Measurements from ENCODE around the gene TLX2. TPM values are rescaled to one million over a fixed set of nuclear protein-coding genes. Genes with fewer than 3 reads are reported as not detected.
A peak's percentile ranks its signal among the peaks of the same experiment; 100 is the strongest.

The TLX2 gene
- total and polyA plus RNA-seq, 2 of the 13 experiments (the other 11 are each of a cell fraction or from before 2014, with no cell fraction given), result 0.05 to 0.20 TPM

DNA sequence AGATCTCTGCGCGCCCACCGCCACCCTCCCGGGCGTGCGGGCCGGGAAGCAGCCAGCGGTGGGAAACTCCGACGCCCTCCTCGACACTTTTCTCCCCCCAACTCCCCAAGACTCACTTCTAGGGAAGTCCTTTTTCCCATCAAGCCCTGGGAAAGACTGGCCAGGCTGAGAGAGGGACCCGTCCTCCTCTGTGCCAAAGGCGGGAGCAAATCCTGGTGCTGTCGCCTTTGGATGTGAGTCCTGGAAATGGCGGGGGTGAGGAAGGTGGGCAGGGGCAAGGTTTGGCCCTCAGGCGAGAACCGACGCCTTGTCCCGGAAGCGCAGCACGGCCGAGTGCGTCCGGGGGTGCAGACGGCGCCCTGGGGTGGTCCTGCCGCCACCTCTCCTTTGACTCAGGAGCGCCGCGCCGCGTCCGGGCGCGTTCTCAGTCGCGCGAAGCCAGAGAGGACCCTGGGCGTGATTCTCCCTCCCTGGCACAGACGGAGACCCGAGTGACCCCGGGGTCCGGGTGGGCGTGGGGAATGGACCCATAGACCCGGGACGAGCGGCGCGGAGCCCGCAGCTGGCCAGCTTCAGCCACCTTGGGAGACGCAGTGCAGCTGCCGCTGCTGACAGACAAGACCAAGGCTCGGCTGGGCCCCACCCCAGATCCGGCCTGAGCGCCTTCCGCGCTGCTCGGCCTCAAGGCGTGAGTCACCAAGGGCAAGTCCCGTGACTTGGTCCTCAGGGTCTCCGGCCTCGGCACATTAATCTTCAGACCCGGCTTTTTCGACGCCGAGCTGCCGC is 11.3 kb upstream of the TLX2 start (continued):
- TF ChIP-seq, protein P1, sequence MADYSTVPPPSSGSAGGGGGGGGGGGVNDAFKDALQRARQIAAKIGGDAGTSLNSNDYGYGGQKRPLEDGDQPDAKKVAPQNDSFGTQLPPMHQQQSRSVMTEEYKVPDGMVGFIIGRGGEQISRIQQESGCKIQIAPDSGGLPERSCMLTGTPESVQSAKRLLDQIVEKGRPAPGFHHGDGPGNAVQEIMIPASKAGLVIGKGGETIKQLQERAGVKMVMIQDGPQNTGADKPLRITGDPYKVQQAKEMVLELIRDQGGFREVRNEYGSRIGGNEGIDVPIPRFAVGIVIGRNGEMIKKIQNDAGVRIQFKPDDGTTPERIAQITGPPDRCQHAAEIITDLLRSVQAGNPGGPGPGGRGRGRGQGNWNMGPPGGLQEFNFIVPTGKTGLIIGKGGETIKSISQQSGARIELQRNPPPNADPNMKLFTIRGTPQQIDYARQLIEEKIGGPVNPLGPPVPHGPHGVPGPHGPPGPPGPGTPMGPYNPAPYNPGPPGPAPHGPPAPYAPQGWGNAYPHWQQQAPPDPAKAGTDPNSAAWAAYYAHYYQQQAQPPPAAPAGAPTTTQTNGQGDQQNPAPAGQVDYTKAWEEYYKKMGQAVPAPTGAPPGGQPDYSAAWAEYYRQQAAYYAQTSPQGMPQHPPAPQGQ (CRISPR knock-in tag; IDR thresholded peaks at IDR 0.05; ENCODE audit: borderline replicate concordance), result no peak
- TF ChIP-seq, protein P2, sequence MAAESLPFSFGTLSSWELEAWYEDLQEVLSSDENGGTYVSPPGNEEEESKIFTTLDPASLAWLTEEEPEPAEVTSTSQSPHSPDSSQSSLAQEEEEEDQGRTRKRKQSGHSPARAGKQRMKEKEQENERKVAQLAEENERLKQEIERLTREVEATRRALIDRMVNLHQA (CRISPR knock-in tag; IDR thresholded peaks at IDR 0.05), result no peak
- TF ChIP-seq ATAD3A (CRISPR knock-in tag; IDR thresholded peaks at IDR 0.05) (no peak), KLF16 (CRISPR knock-in tag; IDR thresholded peaks at IDR 0.05) (peak in 1 of 2 experiments; percentile 23; a peak in 1 of 4 replicates), MAFF (IDR thresholded peaks at IDR 0.05; ENCODE audit: low read depth, low read length) (no peak), POLR2G (IDR thresholded peaks at IDR 0.05; ENCODE audit: low read depth, low read length) (peak; percentile 79), FOXK1 (CRISPR knock-in tag; IDR thresholded peaks at IDR 0.05; ENCODE audit: borderline replicate concordance, low read depth) (0 out of 2 replicates have a peak, but pooled peaks have one; percentile 15), U2AF2 (IDR thresholded peaks at IDR 0.05; ENCODE audit: low read depth, low read length) (no peak; the same call in 1 of the 2 replicates), CEBPB (IDR thresholded peaks at IDR 0.05; ENCODE audit: borderline replicate concordance, low read depth, low read length) (no peak), ZNF567 (CRISPR knock-in tag; IDR thresholded peaks at IDR 0.05; ENCODE audit: borderline replicate concordance) (no peak; the same call in 1 of the 2 replicates), THAP11 (CRISPR knock-in tag; IDR thresholded peaks at IDR 0.05) (peak; percentile 44), NFKBIZ (CRISPR knock-in tag; IDR thresholded peaks at IDR 0.05) (peak; percentile 14; the same call in 1 of the 2 replicates), MAFG (CRISPR knock-in tag; IDR thresholded peaks at IDR 0.05) (no peak), ESRRA (CRISPR knock-in tag; IDR thresholded peaks at IDR 0.05; ENCODE audit: low read depth) (peak; percentile 66; the same call in 1 of the 2 replicates), ZNF235 (CRISPR knock-in tag; IDR thresholded peaks at IDR 0.05; ENCODE audit: borderline replicate concordance) (peak; percentile 54; the same call in 1 of the 2 replicates), ZNF44 (CRISPR knock-in tag; IDR thresholded peaks at IDR 0.05) (0 out of 2 replicates have a peak, but pooled peaks have one; percentile 10)
- TF ChIP-seq, protein P3, sequence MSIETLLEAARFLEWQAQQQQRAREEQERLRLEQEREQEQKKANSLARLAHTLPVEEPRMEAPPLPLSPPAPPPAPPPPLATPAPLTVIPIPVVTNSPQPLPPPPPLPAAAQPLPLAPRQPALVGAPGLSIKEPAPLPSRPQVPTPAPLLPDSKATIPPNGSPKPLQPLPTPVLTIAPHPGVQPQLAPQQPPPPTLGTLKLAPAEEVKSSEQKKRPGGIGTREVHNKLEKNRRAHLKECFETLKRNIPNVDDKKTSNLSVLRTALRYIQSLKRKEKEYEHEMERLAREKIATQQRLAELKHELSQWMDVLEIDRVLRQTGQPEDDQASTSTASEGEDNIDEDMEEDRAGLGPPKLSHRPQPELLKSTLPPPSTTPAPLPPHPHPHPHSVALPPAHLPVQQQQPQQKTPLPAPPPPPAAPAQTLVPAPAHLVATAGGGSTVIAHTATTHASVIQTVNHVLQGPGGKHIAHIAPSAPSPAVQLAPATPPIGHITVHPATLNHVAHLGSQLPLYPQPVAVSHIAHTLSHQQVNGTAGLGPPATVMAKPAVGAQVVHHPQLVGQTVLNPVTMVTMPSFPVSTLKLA (IDR thresholded peaks at IDR 0.05), result no peak
- TF ChIP-seq, protein P4, sequence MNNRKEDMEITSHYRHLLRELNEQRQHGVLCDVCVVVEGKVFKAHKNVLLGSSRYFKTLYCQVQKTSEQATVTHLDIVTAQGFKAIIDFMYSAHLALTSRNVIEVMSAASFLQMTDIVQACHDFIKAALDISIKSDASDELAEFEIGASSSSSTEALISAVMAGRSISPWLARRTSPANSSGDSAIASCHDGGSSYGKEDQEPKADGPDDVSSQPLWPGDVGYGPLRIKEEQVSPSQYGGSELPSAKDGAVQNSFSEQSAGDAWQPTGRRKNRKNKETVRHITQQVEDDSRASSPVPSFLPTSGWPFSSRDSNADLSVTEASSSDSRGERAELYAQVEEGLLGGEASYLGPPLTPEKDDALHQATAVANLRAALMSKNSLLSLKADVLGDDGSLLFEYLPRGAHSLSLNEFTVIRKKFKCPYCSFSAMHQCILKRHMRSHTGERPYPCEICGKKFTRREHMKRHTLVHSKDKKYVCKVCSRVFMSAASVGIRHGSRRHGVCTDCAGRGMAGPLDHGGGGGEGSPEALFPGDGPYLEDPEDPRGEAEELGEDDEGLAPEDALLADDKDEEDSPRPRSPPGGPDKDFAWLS (CRISPR knock-in tag; IDR thresholded peaks at IDR 0.05; ENCODE audit: borderline replicate concordance), result no peak; the same call in 1 of the 2 replicates
- TF ChIP-seq, protein P5, sequence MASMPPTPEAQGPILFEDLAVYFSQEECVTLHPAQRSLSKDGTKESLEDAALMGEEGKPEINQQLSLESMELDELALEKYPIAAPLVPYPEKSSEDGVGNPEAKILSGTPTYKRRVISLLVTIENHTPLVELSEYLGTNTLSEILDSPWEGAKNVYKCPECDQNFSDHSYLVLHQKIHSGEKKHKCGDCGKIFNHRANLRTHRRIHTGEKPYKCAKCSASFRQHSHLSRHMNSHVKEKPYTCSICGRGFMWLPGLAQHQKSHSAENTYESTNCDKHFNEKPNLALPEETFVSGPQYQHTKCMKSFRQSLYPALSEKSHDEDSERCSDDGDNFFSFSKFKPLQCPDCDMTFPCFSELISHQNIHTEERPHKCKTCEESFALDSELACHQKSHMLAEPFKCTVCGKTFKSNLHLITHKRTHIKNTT (CRISPR knock-in tag; IDR thresholded peaks at IDR 0.05), result no peak
- TF ChIP-seq, protein P6, sequence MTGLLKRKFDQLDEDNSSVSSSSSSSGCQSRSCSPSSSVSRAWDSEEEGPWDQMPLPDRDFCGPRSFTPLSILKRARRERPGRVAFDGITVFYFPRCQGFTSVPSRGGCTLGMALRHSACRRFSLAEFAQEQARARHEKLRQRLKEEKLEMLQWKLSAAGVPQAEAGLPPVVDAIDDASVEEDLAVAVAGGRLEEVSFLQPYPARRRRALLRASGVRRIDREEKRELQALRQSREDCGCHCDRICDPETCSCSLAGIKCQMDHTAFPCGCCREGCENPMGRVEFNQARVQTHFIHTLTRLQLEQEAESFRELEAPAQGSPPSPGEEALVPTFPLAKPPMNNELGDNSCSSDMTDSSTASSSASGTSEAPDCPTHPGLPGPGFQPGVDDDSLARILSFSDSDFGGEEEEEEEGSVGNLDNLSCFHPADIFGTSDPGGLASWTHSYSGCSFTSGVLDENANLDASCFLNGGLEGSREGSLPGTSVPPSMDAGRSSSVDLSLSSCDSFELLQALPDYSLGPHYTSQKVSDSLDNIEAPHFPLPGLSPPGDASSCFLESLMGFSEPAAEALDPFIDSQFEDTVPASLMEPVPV (CRISPR knock-in tag; IDR thresholded peaks at IDR 0.05), result no peak; the same call in 1 of the 2 replicates

Measured in HepG2 (cell line).